GM19099 (cell line): Measurements from ENCODE around the gene CDC34.

Source experiments
- POLR2A ChIP-seq: IDR thresholded peaks from 3 replicates; pipeline ENCODE4 v1.6.1; 2011; ENCODE audit warnings: low read depth; ENCODE audit not compliant: insufficient read length; ENCODE audit errors: extremely low read depth

The CDC34 gene

GRCh38 chr19:531753-532560, at the start of gene CDC34:
Gene CDC34 (plus strand): TSS chr19:531760. CDS start chr19:531932, 172 bp downstream.
- peak; percentile 87 for TF ChIP-seq POLR2A

GRCh38 chr19:482186-483041, 49.1 kb upstream of the CDC34 start:
- no peak for TF ChIP-seq POLR2A

- TF ChIP-seq POLR2A, result no peak
Measured at GRCh38 chr19:483332-484072, 48.1 kb upstream of the CDC34 start.

- TF ChIP-seq POLR2A, result no peak
Measured at GRCh38 chr19:484494-484893, 47.1 kb upstream of the CDC34 start.

- no peak for TF ChIP-seq POLR2A
Measured at GRCh38 chr19:485077-485476, 46.5 kb upstream of the CDC34 start.

GRCh38 chr19:485583-486236, 45.9 kb upstream of the CDC34 start:
- TF ChIP-seq POLR2A, result no peak

- TF ChIP-seq POLR2A, result peak; percentile 84
Measured at GRCh38 chr19:488505-489417, 42.8 kb upstream of the CDC34 start.

- TF ChIP-seq POLR2A, result no peak
Measured at GRCh38 chr19:489418-490196, 42.0 kb upstream of the CDC34 start.

- no peak for TF ChIP-seq POLR2A
Measured at GRCh38 chr19:491146-491741, 40.3 kb upstream of the CDC34 start.

- TF ChIP-seq POLR2A, result no peak
Measured at GRCh38 chr19:492091-492531, 39.4 kb upstream of the CDC34 start.

GRCh38 chr19:493391-494170, 38.0 kb upstream of the CDC34 start:
- no peak for TF ChIP-seq POLR2A
